Progenitor cell of endocrine pancreas (in vitro differentiated cells): Measurements from ENCODE around the gene CHML. TPM values are rescaled to one million over a fixed set of nuclear protein-coding genes. Genes with fewer than 3 reads are reported as not detected.

Experiments
- DNase-seq: peaks from one replicate; pipeline ENCODE4 v3.0.0; 2021; ENCODE audit warnings: low spot score; ENCODE audit not compliant: unreplicated experiment
- H3K27ac Mint-ChIP-seq: 2 replicates; pipeline ENCODE4 v1.8.0; 2021; ENCODE audit warnings: mild to moderate bottlenecking, moderate library complexity, mixed read lengths
- H3K27me3 Mint-ChIP-seq: 2 replicates; pipeline ENCODE4 v1.8.0; 2021; ENCODE audit warnings: mixed read lengths
- H3K36me3 Mint-ChIP-seq: 2 replicates; pipeline ENCODE4 v1.8.0; 2022; ENCODE audit warnings: mixed read lengths; ENCODE audit not compliant: insufficient read depth
- H3K4me1 Mint-ChIP-seq: 2 replicates; pipeline ENCODE4 v1.8.0; 2021; ENCODE audit warnings: low read depth, mixed read lengths
- H3K4me3 Mint-ChIP-seq: 2 replicates; pipeline ENCODE4 v1.8.0; 2021; ENCODE audit warnings: low read depth, mild to moderate bottlenecking, moderate library complexity, mixed read lengths
- H3K9me3 Mint-ChIP-seq: 2 replicates; pipeline ENCODE4 v1.8.0; 2021; ENCODE audit warnings: low read depth, mixed read lengths
- CTCF ChIP-seq: fragments of 200-600 bp; sonication (generic); IDR thresholded peaks from one replicate; pipeline ENCODE4 v1.5.0; 2021; ENCODE audit warnings: antibody characterized with exemption, mild to moderate bottlenecking; ENCODE audit not compliant: unreplicated experiment
- total RNA-seq: library from RNA; stranded (reverse); gene quantifications from 2 replicates; pipeline ENCODE4 v1.2.1, GENCODE V29; 2021

CHML gene
- total RNA-seq, 1 donor from 2014 or later: 19.9 TPM

GRCh38 chr1:241622669-241623068 is 17.5 kb downstream of the CHML start:
- Mint-ChIP-seq H3K9me3 (no peaks in the 10 kb centered on the region), H3K36me3 (peaks cover 5% of the 10 kb centered on the region), H3K27ac (no peak overlapping the region), H3K27me3 (no peaks in the 10 kb centered on the region), H3K4me3 (no peak overlapping the region), H3K4me1 (peaks cover 2% of the 10 kb centered on the region)
- no peak for TF ChIP-seq CTCF
- DNase-seq: no peak

- H3K4me1 Mint-ChIP-seq: peaks cover 4% of the 10 kb centered on the region
Measured at GRCh38 chr1:241617426-241617825, 22.7 kb downstream of the CHML start.

GRCh38 chr1:241615043-241615974 is 24.9 kb downstream of the CHML start:
- no peaks in the 10 kb centered on the region for H3K27me3 Mint-ChIP-seq
- H3K4me3 Mint-ChIP-seq: no peak overlapping the region
- no peak for TF ChIP-seq CTCF

More at GRCh38 chr1:241617426-241617825, 22.7 kb downstream of the CHML start:
- TF ChIP-seq CTCF: no peak
- Mint-ChIP-seq H3K27ac (no peak overlapping the region), H3K27me3 (no peaks in the 10 kb centered on the region), H3K9me3 (no peaks in the 10 kb centered on the region), H3K36me3 (peaks cover 5% of the 10 kb centered on the region), H3K4me3 (no peak overlapping the region)
- no peak for DNase-seq

GRCh38 chr1:241614572-241614971 is 25.6 kb downstream of the CHML start:
- no peaks in the 10 kb centered on the region for H3K9me3 Mint-ChIP-seq
- no peak for DNase-seq
- no peak for TF ChIP-seq CTCF
- no peaks in the 10 kb centered on the region for H3K36me3 Mint-ChIP-seq
- peaks cover 5% of the 10 kb centered on the region for H3K4me1 Mint-ChIP-seq
- no peaks in the 10 kb centered on the region for H3K27me3 Mint-ChIP-seq
- no peak overlapping the region for H3K27ac Mint-ChIP-seq
- H3K4me3 Mint-ChIP-seq: no peak overlapping the region

More at GRCh38 chr1:241615043-241615974, 24.9 kb downstream of the CHML start:
- no peak for DNase-seq
- Mint-ChIP-seq H3K4me1 (peaks cover 4% of the 10 kb centered on the region), H3K9me3 (no peaks in the 10 kb centered on the region), H3K36me3 (no peaks in the 10 kb centered on the region), H3K27ac (no peak overlapping the region)

- H3K36me3 Mint-ChIP-seq: no peaks in the 10 kb centered on the region
- no peak overlapping the region for H3K27ac Mint-ChIP-seq
- H3K4me3 Mint-ChIP-seq: no peak overlapping the region
- peaks cover 7% of the 10 kb centered on the region for H3K4me1 Mint-ChIP-seq
- no peaks in the 10 kb centered on the region for H3K27me3 Mint-ChIP-seq
- DNase-seq: no peak
- H3K9me3 Mint-ChIP-seq: no peaks in the 10 kb centered on the region
- no peak for TF ChIP-seq CTCF
Measured at GRCh38 chr1:241614144-241614543, 26.0 kb downstream of the CHML start.
